GM12878 (cell line): Measurements from ENCODE around the gene KCNMB4. TPM values are rescaled to one million over a fixed set of nuclear protein-coding genes. Genes with fewer than 3 reads are reported as not detected.

Experiments used
- ATAC-seq: fragments of 200-7000 bp; cut with Tn5 transposase; 3 replicates; pipeline ENCODE4 v1.9.1; 2020; ENCODE audit warnings: mild to moderate bottlenecking, moderate library complexity
- BruUV-seq: library from RNA; stranded (reverse); fragments of 400-500 nt; replicated peaks from 2 replicates; lab custom pipeline; 2021; lab: Mats Ljungman, UMichigan
- CTCF ChIA-PET: fragments of 300-600 bp; sonication (Branson Sonifier 250); formaldehyde crosslinking; extraction: SDS; loops from one replicate; lab custom pipeline; 2021; ENCODE audit warnings: inconsistent platforms; lab: Yijun Ruan, JAX
- POLR2A ChIA-PET: fragments of 350-600 bp; formaldehyde crosslinking; extraction: SDS; loops from one replicate; lab custom pipeline; 2021; ENCODE audit warnings: inconsistent platforms; lab: Charles Lee
- RAD21 ChIA-PET: fragments of 300-600 bp; sonication (Branson Sonifier 250); formaldehyde crosslinking; loops from one replicate; lab custom pipeline; 2023; ENCODE audit warnings: antibody characterized with exemption; ENCODE audit not compliant: unreplicated experiment; lab: Charles Lee
- SMC1A ChIA-PET: fragments of 300-600 bp; sonication (Branson Sonifier 250); formaldehyde crosslinking; loops from one replicate; lab custom pipeline; 2023; ENCODE audit not compliant: unreplicated experiment, uncharacterized antibody; lab: Charles Lee
- DNase-seq: peaks from one replicate; pipeline ENCODE4 v3.0.0-alpha.2; 2011; ENCODE audit warnings: low read depth, low spot score
- FAIRE-seq: peaks from 3 replicates; lab custom pipeline; 2011; peaks lifted over from hg19 to GRCh38; lab: Jason Lieb, UNC
- H2AFZ ChIP-seq: 2 replicates; pipeline ENCODE4 v1.6.0; 2011; ENCODE audit warnings: low read depth, low read length, control low read depth; ENCODE audit not compliant: control insufficient read depth
- H3K27ac ChIP-seq: 2 replicates; pipeline ENCODE4 v1.5.1; 2011; ENCODE audit warnings: control low read depth; ENCODE audit not compliant: control insufficient read depth, insufficient read depth
- H3K27me3 ChIP-seq, 2 experiments: replicated peaks in 1 of 2; 2 replicates each; pipeline versions ENCODE4 v1.6.0 to v1.6.1; 2011; ENCODE audit warnings: low read length in 1 of 2; ENCODE audit not compliant: control insufficient read depth in 2 of 2, insufficient read depth in 2 of 2
- H3K36me3 ChIP-seq, 2 experiments: 2 replicates each; pipeline ENCODE4 v1.5.1; 2011; ENCODE audit warnings: low read length in 1 of 2; ENCODE audit not compliant: control insufficient read depth in 2 of 2, insufficient read depth in 2 of 2
- H3K4me1 ChIP-seq: 2 replicates; pipeline ENCODE4 v1.6.1; 2011; ENCODE audit warnings: mild to moderate bottlenecking, low read length, moderate library complexity, mixed read lengths; ENCODE audit not compliant: control insufficient read depth, insufficient read depth
- H3K4me2 ChIP-seq: 2 replicates; pipeline ENCODE4 v1.6.0; 2011; ENCODE audit warnings: control low read depth; ENCODE audit not compliant: control insufficient read depth, insufficient read depth
- H3K4me3 ChIP-seq: fragments of 200-600 bp; sonication (generic); 2 replicates; pipeline ENCODE4 v1.5.1; 2016
- H3K79me2 ChIP-seq: 2 replicates; pipeline ENCODE4 v1.6.0; 2011; ENCODE audit warnings: low read length; ENCODE audit not compliant: control insufficient read depth, insufficient read depth
- H3K9ac ChIP-seq: 2 replicates; pipeline ENCODE4 v1.8.0; 2011; ENCODE audit warnings: low read length, control low read depth, mixed read lengths; ENCODE audit not compliant: control insufficient read depth, insufficient read depth
- H3K9me3 ChIP-seq: replicated peaks from 3 replicates; pipeline ENCODE4 v1.5.1; 2011; ENCODE audit warnings: mild to moderate bottlenecking, low read length; ENCODE audit not compliant: control insufficient read depth, insufficient read depth
- H4K20me1 ChIP-seq: 2 replicates; pipeline ENCODE4 v1.6.0; 2011; ENCODE audit not compliant: control insufficient read depth, insufficient read depth
- CHD2 ChIP-seq: IDR thresholded peaks from 2 replicates; pipeline ENCODE4 v1.6.1; 2011; ENCODE audit warnings: low read depth, low read length, improper control_type of control experiment, borderline replicate concordance
- CTCF ChIP-seq, 3 experiments: IDR thresholded peaks in 2 of 3; conservative IDR thresholded peaks in 1 of 3; 2 replicates each; pipeline ENCODE4 v1.5.1; 2011; ENCODE audit warnings: low read depth in 3 of 3, low read length in 3 of 3, mild to moderate bottlenecking in 3 of 3, control low read depth in 2 of 3, moderate library complexity in 2 of 3, inconsistent platforms in 1 of 3, mixed read lengths in 1 of 3; ENCODE audit not compliant: control insufficient read depth in 2 of 3, insufficient read depth in 1 of 3; ENCODE audit errors: extremely low read depth in 1 of 3
- GABPA ChIP-seq: IDR thresholded peaks from 2 replicates; pipeline ENCODE4 v1.6.1; 2014; ENCODE audit warnings: antibody characterized with exemption, low read depth, mild to moderate bottlenecking, inconsistent platforms
- RAD21 ChIP-seq: IDR thresholded peaks from 2 replicates; pipeline ENCODE4 v1.6.1; 2011; ENCODE audit warnings: mild to moderate bottlenecking, low read depth, low read length, moderate library complexity; ENCODE audit not compliant: insufficient read depth
- RCOR1 ChIP-seq: conservative IDR thresholded peaks from 2 replicates; pipeline ENCODE4 v1.6.1; 2012; ENCODE audit warnings: low read depth, low read length, improper control_type of control experiment
- SMC3 ChIP-seq: IDR thresholded peaks from 2 replicates; pipeline ENCODE4 v1.6.1; 2011; ENCODE audit warnings: low read length, improper control_type of control experiment, borderline replicate concordance
- SREBF1 ChIP-seq: IDR thresholded peaks from 2 replicates; pipeline ENCODE4 v1.6.1; 2012; ENCODE audit warnings: mild to moderate bottlenecking, low read length
- ZNF217 ChIP-seq: fragments of 450-650 bp; IDR thresholded peaks from 2 replicates; pipeline ENCODE4 v1.6.1; 2017; ENCODE audit warnings: antibody characterized with exemption, mild to moderate bottlenecking
- WGBS: methylation state at CpG from one replicate; pipeline ENCODE4 v1.1.6; 2016; ENCODE audit warnings: low lambda C conversion rate; ENCODE audit not compliant: insufficient replicate concordance, insufficient coverage; ENCODE audit errors: missing lambda C conversion rate; 5-methylcytosine and 5-hydroxymethylcytosine counted together
- in situ Hi-C: fragments of 300-500 bp; cut with MboI; formaldehyde crosslinking; loops from 9 replicates; pipeline ENCODE4 v1.14.3; 2018; ENCODE audit warnings: mixed read lengths
- intact Hi-C: fragments of 100-400 bp; cut with micrococcal nuclease; formaldehyde crosslinking; loops from one replicate; pipeline ENCODE4 v1.14.2; 2022; ENCODE audit not compliant: unreplicated experiment
- polyA plus RNA-seq, 11 experiments: library from polyadenylated mRNA; depleted of rRNA in 4 of 11; unstranded in 6 of 11; stranded (reverse) in 5 of 11; fragments of >200 nt; fragmentation: Nextera tagmentation in 4 of 11; fragmentation: Illumina TruSeq in 1 of 11; extraction: Ambion mirVana in 4 of 11; extraction: Trizol in 1 of 11; gene quantifications; 1 replicate in 1 of 11; 2 replicates in 10 of 11; pipeline versions ENCODE4 v1.2.1 to v1.2.3, GENCODE V29; 2011 to 2016; ENCODE audit warnings: inconsistent platforms in 2 of 11, missing spikeins in 2 of 11, low read depth in 1 of 11
- total RNA-seq, 4 experiments: library from RNA; depleted of rRNA in 3 of 4; stranded (reverse); fragments of >200 nt in 3 of 4; fragmentation: Illumina TruSeq in 1 of 4; extraction: Trizol in 1 of 4; gene quantifications; 2 replicates each; pipeline versions ENCODE4 v1.2.1 to v1.2.3, GENCODE V29; 2013 to 2021

The KCNMB4 gene
- total and polyA plus RNA-seq, 10 of the 15 experiments (the other 5 are each of a cell fraction or from before 2014, with no cell fraction given) = 0.06 to 0.37 (median 0.16) TPM; not detected in 2

GRCh38 chr12:70402597-70402996 is 36.5 kb downstream of the KCNMB4 start:
- ATAC-seq = peak; percentile 54; the same call in 1 of the 3 replicates

More at GRCh38 chr12:70402597-70402996, 36.5 kb downstream of the KCNMB4 start:
- H3K27me3 ChIP-seq = no peaks in the 10 kb centered on the region
- no peak overlapping the region for H2AFZ ChIP-seq
- H3K79me2 ChIP-seq = no peaks in the 10 kb centered on the region
- H3K36me3 ChIP-seq = no peaks in the 10 kb centered on the region
- WGBS = 9% methylated on average over 1 of the region's 1 CpG
- FAIRE-seq = no peak
- TF ChIP-seq RAD21 (peak; percentile 32), CHD2 (no peak), SMC3 (peak; percentile 17; the same call in 1 of the 2 replicates), RCOR1 (no peak), GABPA (no peak), CTCF (IDR thresholded peaks at IDR 0.05 in 2 of 3, conservative IDR thresholded peaks at IDR 0.05 in 1 of 3; ENCODE audit: control insufficient read depth in 2 of 3, extremely low read depth in 1 of 3, insufficient read depth in 1 of 3, low read depth in 3 of 3, low read length in 3 of 3) (peak in 2 of 3 experiments; percentile 7 to 15; a peak in 2 of 6 replicates), SREBF1 (no peak), ZNF217 (no peak)
- no peak overlapping the region for H3K9ac ChIP-seq
- no peaks in the 10 kb centered on the region for H4K20me1 ChIP-seq
- no peaks in the 10 kb centered on the region for H3K9me3 ChIP-seq
- H3K4me1 ChIP-seq = no peaks in the 10 kb centered on the region
- intact Hi-C loops (loop anchor here (5.0 kb wide), 1 partner anchor 175 kb away; no protein-coding TSS in a partner anchor), in situ Hi-C loops (no loop called here)
- no peak overlapping the region for H3K4me2 ChIP-seq
- H3K4me3 ChIP-seq = no peak overlapping the region
- SMC1A ChIA-PET = interaction anchor here (0.7 to 1.7 kb wide), 3 partner anchors 173 to 521 kb away, joined by 3 to 8 read pairs (median 5); no protein-coding TSS in a partner anchor
- H3K27ac ChIP-seq = no peak overlapping the region
- no peak for DNase-seq
- no TSS peak for BruUV-seq
- POLR2A ChIA-PET = interaction anchor here (0.7 kb wide), 2 partner anchors 173 to 552 kb away, joined by 5 to 6 read pairs; no protein-coding TSS in a partner anchor
- RAD21 ChIA-PET = interaction anchor here (0.5 to 1.0 kb wide), 2 partner anchors 140 to 174 kb away, joined by 3 to 10 read pairs; no protein-coding TSS in a partner anchor
- CTCF ChIA-PET = interaction anchor here (0.6 to 1.2 kb wide), 4 partner anchors 9 to 502 kb away, joined by 3 to 6 read pairs (median 4); no protein-coding TSS in a partner anchor
